HCEC 1CT (cell line): Measurements from ENCODE around the gene KIF19.

Source experiments
- DNase-seq: peaks from one replicate; pipeline ENCODE4 v3.0.0-alpha.2; 2017

The KIF19 gene

DNA sequence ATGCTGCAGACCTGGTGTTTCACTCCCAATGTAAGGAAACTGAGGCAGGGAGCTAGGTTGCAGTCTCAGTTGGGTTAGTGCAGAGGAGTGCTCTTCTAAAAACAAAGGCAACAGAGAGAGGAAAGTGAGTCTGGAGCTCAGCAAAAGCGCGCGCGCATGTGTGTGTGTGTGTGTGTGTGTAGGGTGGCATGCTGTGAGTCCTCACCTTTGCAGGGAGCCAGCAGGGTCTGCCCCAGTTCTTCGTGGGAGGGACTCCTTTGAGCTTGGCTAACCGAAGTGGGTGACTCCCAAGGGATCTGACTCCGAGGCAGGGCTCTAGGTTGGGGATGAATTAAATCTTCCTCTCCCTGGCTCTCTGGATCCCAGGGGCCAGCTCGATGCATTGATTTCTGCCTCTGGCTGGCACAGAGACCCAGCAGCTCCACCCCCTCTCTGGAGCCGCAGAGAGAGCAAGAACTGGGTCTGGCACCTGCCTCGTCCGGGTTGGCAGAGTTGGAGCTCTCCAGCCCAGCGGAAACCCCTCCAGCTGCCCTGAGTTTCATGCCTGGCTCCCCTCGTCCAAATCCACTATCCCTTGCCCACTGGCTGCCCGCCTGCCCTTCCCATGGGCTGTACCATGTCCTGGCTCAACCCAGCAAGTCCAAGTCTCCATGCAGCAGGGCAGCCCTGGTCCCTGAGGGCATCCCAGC is 36.9 kb downstream of the KIF19 start:
- DNase-seq = no peak

DNA sequence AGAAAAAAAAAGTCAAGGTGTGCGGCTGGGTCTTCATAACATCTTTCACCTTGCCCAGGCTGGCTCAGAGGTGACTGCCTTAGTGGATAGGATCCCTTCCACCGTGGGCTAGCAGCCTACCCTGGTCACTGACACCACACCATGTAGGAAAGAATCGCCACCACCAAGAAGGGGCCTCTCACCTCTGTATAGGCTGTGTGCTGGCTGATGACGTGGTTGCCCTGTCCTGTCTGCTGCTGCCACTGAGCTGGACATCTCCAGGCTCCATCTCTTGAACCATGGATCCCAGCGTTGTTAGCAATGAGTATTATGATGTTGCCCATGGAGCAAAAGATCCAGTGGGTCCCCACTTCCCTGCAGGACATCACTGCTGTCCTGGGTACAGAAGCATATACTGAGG is 41.2 kb downstream of the KIF19 start, which contains the start of gene GPR142:
Gene GPR142 (plus strand): TSS at position 301 of the 400 bp plus-strand sequence. CDS start 2,035 bp downstream, outside the sequence.
- DNase-seq = no peak

DNA sequence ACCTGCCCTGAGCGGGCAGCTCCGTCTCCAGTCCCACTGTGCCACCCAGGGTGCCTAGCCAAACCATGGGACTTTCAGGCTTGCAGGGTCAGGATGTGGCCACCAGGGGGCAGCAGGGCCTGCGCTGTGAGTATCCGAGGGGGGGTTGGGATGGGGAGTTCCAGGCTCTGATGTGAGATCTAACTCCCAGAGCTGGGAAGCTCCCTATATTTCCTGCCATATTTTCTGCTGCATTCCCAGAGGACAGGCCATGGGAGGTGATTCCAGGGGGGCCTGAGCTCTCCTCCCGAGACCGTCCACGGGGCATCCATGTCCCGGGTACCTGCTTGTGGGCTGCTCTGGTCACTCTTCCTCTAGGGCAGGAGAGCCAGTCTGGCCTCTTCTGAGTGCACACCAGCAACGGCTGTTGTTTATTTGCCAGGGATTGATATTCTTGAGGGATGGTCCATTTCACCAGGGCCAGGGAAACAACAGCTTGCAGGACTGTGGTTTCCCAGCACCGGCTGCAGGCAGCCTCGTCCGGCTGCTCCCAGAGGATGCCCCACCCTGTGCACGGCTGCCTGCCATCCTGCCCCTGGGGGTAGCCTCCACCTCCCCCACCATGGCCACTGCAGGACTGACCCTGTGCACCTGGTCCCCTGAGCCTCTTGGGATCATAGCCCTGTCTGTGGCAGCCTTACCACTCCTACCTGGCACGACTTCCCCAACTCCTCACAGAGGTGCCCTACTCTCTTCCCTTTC is 42.5 kb downstream of the KIF19 start:
- peak; percentile 2 for DNase-seq

DNA sequence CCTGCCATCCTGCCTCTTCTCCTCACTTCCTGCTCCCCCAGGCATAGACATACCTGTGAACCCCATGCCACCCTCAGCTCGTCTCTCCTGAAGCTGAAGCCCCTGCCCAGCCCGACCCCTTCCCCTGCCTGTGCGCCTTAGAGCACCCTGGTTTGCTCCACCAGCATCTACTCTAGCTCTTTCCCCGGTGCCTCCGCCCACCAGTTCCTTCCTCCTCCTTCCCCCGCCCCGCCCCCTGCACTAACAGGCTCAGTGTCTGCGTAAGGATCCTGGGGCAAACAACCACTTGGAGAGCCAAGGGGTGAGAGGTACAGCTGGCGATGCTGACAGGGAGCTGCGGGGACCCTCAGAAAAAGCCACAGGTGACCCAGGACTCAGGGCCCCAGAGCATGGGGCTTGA is 43.2 kb downstream of the KIF19 start:
- DNase-seq = no peak

DNA sequence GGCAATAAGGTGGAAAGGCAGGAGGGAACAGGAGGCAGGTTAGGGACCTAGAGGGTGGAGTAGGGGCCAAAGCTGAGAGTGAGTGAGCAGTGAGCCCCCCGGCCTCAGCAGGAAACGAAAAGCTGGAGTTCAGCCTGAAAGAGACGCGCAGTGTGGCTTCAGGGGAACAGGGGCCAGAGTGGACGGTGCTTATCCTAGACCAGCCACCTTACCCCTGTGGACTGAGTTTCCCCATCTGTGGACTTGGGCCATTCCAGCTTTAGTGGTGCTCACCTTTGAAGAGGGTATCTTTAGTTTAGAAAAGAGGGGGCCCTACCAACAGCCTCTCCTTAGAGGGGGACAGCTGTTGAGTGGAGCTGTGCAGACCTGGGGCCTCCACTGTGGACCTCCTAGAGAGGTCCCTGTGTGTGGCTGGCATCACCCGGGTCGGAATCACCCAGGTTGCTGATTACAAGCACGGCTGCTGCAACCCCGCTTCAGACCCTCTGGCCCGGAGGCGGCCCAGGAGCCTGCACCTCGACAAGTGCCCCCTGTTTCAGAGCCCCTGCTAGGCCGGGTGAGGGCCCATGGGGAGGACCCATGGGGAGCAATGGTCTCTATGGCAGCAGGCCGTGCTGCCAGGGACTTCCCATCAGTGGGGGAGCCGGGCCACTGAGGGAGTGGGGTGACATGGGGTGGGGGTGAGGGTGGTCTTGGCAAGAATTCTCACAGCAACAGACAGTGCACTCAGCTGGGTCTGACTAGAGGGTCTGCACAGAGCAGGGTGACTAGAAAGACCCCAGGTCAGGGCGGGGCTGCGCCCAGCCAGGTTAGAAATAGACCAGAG is 43.9 kb downstream of the KIF19 start:
- DNase-seq = no peak

DNA sequence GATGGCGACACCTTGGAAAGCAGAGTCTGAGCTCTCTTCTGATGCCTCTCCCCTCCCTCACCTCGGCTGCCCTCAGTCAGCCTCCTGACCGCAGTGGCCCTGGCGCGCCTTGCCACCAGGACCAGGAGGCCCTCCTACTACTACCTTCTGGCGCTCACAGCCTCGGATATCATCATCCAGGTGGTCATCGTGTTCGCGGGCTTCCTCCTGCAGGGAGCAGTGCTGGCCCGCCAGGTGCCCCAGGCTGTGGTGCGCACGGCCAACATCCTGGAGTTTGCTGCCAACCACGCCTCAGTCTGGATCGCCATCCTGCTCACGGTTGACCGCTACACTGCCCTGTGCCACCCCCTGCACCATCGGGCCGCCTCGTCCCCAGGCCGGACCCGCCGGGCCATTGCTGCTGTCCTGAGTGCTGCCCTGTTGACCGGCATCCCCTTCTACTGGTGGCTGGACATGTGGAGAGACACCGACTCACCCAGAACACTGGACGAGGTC is 45.7 kb downstream of the KIF19 start:
- DNase-seq = no peak

DNA sequence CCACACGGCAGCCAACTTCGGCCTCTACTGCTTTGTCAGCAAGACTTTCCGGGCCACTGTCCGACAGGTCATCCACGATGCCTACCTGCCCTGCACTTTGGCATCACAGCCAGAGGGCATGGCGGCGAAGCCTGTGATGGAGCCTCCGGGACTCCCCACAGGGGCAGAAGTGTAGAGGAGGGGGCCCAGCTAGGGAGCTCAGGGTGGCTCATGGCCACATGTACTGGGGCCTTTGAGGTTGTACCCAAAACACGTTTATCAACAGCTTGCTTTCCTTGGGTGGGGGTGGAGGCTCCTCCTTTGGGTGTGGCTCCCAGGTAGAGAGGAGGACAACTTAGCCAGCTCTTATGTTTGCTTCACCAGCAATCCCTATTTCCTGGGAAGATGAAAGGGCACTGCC is 46.4 kb downstream of the KIF19 start:
- no peak for DNase-seq

DNA sequence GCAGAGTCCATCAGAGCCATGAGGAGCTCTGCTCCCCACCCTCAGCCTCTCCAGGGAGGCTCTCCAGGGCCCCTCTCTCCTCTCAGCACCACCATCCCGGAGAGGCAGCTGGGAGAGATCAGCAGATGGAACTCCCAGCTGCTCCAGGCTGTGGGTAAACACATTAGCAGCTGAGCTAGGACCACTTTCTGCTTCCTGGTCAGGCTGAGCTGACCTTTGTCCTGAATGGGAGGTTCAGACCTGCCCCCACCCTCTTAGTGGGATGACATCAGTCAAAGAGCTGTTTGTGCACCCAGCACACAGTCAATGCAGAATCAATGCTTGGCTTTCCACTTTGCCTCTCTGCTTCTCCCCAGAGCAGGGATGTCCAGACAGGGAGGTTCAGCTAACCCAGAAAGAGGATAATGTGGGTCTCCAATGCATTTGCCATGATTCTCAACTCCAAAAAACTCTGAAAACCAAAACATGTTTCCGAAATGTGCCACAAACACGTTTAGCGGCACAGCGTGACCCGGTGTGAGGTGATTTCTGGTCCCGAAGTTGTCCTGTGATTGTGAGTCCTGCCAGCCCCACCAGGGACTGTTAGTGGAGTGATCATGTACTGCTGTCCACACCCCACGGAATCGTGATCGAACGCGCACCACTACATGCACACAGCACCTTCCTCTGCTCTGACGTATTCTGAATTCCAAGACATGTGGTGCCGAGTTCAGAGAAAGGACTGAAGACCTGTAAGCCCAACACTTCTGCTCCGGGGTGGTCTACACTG is 48.0 kb downstream of the KIF19 start:
- DNase-seq = no peak

DNA sequence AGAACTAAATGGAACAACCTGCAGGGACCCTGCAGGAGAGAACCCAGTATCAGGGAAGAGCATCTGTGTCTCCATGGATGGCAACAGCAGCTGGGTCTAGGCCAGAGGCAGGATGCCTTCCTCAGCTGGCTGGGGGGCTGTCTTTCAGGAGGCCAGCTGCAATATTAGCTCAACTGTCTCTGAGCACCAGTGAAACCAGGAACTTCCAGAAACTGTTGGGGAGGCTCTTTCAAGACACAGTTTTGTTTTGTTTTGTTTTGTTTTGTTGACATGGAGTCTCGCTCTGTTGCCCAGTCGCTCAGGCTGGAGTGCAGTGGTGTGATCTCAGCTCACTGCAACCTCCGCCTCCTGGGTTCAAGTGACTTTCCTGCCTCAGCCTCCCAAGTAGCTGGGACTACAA is 48.8 kb downstream of the KIF19 start:
- no peak for DNase-seq

DNA sequence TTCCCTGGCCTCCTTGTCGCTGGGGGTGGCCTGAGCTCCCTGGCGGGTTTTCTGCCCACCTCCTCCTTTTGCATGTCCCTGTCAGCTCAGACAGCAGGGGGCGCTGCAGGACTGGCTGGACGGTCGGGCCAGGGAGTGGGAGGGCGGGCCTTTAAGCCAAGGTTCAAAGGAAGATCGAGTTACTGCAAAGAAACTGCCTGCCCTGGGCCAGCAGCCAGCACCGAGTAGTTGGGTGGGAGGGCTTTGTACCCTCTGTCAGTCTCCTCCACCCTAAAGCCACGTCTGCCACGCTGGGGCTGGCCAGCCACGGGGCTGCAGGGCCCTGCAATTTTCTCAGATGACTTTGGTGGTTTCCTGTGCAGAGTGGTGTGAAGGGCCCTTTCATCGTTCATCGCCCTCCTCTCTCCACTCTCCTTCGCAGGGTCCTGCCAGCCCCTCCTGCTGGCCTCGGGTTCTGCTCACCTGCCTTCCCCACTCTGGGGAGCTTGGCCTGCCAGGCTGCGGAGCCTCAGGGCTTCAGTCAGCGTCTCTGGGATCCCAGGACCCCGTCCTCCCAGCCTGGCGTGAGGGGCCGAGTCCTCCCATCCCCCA is 53.6 kb downstream of the KIF19 start:
- no peak for DNase-seq

DNA sequence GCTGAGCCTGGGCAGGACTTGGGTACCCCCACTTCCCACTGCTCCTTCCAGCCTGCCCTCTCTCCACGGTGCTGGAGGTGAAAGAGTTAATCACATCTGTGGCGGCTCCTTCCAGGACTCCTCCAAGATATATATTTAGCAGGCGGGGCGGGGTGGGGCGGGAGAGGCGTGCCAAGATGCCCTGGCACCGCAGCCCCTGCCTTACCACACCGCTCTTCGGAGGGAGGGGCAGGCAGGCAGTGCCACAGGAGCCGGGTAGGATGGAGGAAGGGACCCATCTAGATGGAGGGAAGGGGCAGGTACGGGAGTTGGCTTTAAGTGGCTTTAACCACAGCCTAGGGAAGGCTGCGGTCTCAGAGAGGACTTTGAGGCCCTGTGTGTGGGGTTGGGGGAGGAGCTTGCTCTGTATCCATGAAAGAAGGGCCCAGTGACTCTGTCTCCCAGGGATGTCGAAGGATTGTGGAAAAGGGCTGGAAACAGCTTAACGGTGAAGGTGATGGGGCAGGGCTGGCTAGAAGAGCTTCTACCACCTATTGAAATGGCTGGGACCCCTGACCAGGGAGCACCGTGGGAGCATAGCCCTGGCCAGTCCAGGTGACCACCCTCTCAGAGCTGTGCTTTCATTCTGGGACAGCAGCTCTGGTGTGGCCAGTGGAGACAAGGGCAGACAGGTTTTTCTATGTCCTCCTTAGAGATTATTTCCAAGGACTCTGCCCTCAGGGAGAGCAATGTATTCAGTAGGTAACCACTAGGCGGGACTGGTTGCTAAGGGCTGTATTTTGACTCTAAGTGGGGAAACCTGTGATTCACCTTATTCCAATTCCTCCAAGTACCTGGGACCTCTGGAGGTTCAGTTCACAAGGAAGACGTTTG is 54.3 kb downstream of the KIF19 start:
- no peak for DNase-seq

DNA sequence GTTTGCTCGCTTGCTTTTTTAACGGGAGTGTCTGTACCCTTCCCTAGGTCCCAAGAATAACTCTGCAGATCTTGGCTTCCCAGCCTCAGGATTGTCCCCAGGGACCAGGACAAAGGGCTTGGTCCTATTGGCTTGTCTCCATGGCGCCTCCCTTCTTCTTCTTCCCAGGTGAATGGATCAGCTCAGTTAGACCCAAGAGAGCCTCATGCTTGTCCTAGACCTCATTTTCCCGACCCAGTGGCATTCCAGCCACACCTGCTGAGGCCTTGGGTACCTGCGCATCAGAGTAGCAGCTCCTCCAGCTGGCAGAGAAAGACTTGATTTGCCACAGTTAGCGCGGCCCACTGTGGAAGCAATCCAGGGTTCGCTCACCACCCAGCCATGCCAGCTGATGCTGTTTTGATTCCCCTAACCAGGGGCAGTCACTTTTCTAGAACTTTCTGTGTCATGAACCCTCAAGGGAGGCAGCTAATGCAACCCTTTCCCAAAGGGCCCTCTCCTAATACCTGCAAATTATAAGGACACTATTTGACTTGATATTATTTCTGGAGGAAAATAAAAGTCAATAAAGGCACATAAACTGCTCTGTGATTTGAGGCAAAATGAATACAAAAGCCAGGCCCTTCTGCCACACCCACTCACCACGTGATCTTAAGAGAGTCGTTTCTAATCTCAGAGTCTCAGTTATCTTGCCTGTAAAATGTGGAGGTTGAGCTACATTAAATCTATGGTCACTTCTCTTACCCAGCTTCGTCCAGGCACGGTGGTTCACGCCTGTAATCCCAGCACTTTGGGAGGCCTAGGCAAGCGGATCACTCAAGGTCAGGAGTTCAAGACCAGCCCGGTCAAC is 55.2 kb downstream of the KIF19 start:
- no peak for DNase-seq

DNA sequence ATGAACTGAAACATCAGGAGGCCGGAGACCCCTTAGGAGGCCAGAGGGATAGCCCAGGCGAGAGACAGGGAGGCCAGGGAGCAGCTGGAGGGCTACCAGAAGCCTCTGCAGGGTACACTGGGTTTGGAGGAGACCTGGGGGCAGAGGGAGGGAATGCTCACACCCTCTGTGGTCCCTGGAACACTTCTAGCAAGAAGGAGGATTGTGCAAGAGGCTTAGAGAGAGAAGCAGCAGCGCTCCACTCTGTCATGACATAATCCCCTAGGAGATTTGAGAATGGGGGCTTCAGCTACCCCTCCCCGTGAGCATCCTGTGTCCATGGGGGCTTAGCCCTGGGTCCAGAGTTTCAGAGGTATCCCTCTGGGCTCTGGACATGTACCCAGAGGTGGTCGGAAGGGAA is 57.1 kb downstream of the KIF19 start:
- DNase-seq = no peak

DNA sequence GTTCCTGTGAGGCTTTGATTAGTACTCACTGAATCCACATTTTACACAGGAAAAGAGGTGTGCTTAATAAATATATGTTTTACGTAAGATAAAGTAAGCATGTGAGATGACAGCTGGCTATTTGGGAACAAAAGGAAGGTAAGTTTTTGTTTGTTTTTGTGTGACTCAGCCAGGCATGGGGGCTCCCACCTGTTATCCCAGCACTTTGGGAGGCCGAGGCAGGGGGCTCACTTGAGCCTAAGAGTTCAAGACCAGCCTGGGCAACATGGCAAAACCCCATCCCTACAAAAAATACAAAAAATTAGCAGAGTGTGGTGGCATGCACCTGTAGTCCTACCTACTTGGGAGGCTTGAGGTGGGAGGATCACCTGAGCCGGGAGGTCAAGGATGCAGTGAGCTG is 59.2 kb downstream of the KIF19 start:
- DNase-seq = no peak

DNA sequence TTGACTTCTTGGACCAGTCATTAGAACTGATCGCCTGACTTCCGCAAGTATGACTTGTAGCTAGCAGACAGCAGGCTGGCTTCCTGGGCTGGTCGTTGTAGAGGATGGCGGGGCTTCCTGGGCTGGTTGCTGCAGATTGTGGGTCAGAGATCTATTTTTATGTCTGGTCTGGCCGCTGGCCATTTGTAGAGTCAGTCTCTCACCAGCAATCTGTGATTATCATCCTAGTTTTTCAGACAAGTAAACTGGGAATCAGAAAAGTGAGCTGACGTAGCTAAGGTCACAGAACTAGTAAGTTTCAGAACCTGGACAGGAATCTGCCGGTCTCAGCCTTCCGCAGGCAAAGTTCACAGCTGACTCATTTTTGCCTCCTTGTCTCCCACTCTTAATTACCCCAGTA is 60.4 kb downstream of the KIF19 start:
- no peak for DNase-seq

DNA sequence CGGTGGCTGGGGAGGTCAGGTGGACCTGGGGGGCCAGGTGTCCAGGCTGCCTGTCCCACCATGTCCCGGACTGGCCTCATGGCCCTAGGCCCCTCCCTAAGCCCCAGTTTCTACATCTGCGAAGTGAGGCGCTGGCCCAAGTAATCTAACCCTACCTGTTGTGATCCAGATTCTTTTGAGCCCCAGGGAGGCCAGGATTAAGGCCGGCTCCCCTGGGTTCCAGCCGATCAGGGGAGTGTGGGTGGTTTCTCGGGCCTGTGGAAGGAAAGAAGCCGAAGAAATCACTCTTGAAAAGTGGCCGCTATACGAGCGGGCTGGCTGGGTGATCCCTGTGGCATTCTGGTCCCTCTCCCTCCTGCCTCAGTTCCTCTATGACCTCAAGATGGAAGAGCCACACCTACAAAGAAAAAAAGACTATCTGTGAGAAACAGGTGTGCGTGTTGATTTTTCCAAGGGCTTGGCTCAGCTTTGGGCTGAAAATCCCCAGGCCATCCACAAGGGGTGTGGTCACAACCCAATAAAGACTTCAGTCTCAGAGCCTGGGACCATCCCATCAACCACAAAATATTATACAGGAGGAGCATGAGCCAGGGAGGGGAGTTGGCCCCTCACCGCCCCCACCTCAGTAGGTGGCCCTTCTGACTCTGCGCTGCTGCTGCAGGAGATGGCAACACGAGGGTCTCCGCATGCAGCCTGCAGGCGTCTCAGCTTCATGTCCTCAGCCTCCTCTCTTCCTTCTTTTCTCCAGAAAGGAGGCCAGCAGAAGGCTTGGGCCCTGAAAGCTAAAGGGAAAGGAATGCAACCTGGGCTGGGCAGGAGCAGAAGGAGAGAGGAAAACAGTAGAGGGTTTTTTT is 61.6 kb downstream of the KIF19 start:
- DNase-seq = no peak

DNA sequence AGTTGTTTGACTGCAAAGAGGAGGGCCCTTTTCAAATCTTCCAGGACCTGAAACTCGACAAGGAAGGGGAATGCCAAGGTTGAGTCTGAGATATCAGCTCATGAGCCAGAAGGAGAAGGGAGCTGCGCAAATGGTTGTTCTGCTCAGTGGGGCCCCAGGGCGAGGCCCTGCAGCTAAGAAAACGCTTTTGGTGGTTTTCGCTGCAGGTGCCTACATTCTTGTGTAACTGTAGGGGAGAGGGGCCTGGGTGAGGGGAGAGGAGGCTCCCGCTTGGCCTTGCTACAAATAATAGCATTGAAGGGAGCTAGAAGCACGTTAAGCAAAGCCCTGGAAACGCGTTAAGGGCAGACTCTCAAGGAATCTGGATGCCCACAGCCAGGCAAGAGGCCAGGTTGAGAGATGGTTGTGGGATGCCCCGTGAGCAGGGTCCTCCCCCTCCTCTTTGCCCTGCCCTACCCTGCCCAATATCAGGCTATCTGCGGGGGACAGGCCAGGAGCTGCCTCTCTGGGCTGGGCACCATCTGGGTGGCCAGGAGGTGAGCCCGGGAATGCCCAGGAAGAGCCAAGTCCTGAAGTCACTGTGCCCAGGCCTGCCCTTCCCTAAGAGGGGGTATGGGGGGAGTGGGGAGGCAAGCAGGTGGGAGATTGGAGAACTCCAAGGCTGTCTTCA is 63.2 kb downstream of the KIF19 start:
- no peak for DNase-seq

DNA sequence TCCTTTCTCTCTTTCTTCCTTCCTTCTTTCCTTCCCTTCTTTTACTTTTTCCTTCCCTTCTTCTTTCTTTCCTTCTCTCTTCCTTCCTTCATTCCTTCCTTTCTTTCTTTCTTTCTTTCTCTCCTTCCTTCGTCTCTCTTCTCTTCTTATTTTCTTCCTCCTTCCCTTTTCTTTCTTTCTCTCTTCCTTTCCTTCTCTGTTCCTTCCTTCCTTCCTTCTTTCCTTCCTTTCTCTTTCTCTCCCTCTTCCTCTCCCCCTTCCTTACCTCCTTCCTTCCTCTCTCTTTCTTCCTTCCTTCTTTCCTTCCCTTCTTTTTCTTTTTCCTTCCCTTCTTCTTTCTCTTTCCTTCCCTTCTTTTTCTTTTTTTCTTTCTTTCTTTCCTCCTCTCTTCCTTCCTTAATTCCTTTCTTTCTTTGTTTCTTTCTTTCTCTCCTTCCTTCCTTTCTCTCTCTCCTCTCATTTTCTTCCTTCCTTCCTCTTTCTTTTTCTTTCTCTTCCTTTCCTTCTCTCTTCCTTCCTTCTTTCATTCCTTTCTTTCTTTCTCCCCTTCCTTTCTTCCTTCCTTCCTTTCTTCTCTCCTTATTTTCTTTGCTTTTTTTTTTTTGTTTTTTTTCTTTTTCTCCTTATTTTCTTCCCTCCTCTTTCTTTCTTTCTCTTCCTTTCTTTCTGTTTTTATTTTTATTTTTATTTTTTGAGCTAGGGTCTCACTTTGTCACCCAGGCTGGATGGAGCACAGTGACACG is 64.1 kb downstream of the KIF19 start:
- no peak for DNase-seq
